GM12801 (cell line): ENCODE results near the gene BDH2.

Experiments used
- CTCF ChIP-seq: IDR thresholded peaks from one replicate; pipeline ENCODE4 v1.5.1; 2011; ENCODE audit warnings: control low read depth; ENCODE audit not compliant: insufficient read length; ENCODE audit errors: extremely low read depth

Gene BDH2

GRCh38 chr4:103118166-103118565 lies 18.5 kb upstream of the BDH2 start:
- TF ChIP-seq CTCF = no peak

GRCh38 chr4:103111598-103111997 lies 12.0 kb upstream of the BDH2 start:
- TF ChIP-seq CTCF = no peak

- TF ChIP-seq CTCF = no peak
These were observed 8.9 kb upstream of the BDH2 start for GRCh38 chr4:103108542-103108941.

- no peak for TF ChIP-seq CTCF
These were observed 6.1 kb upstream of the BDH2 start for GRCh38 chr4:103105558-103106356.

- no peak for TF ChIP-seq CTCF
These were observed 5.3 kb upstream of the BDH2 start for GRCh38 chr4:103104886-103105285.

GRCh38 chr4:103100691-103101090 lies 1.1 kb upstream of the BDH2 start:
- TF ChIP-seq CTCF = no peak

- TF ChIP-seq CTCF = no peak
These were observed 736 bp downstream of the BDH2 start for GRCh38 chr4:103098756-103099440.
